H1 (cell line): Measurements from ENCODE around the gene IPO11. TPM values are rescaled to one million over a fixed set of nuclear protein-coding genes. Genes with fewer than 3 reads are reported as not detected.

Source experiments
- CTCF ChIA-PET: fragments of 300-600 bp; sonication (Branson Sonifier 250); formaldehyde crosslinking; loops from one replicate; lab custom pipeline; 2021; ENCODE audit not compliant: partially characterized antibody; lab: Charles Lee
- POLR2A ChIA-PET: fragments of 300-600 bp; sonication (Branson Sonifier 250); formaldehyde crosslinking; loops from one replicate; lab custom pipeline; 2021; ENCODE audit warnings: inconsistent platforms; ENCODE audit not compliant: partially characterized antibody; lab: Charles Lee
- DNase-seq, 2 experiments: peaks; one replicate each; pipeline versions ENCODE4 v3.0.0 to v3.0.0-alpha.2; 2010 to 2022; ENCODE audit warnings: low spot score in 2 of 2, low read depth in 1 of 2, mixed read lengths in 1 of 2
- FAIRE-seq: peaks from 2 replicates; lab custom pipeline; 2011; peaks lifted over from hg19 to GRCh38; lab: Jason Lieb, UNC
- H2AFZ ChIP-seq: 2 replicates; pipeline ENCODE4 v1.8.1; 2012; ENCODE audit warnings: low read length, inconsistent platforms
- H2AK5ac ChIP-seq: 2 replicates; pipeline ENCODE4 v1.6.1; 2013; ENCODE audit warnings: low read depth, low read length
- H2BK120ac ChIP-seq: replicated peaks from 2 replicates; pipeline ENCODE3; 2013; ENCODE audit warnings: low read depth, low read length, inconsistent platforms
- H2BK12ac ChIP-seq: 2 replicates; pipeline ENCODE4 v1.6.1; 2013; ENCODE audit warnings: low read depth, low read length
- H2BK15ac ChIP-seq: 2 replicates; pipeline ENCODE4 v1.6.1; 2013; ENCODE audit warnings: low read length
- H2BK20ac ChIP-seq: 2 replicates; pipeline ENCODE4 v1.6.1; 2013; ENCODE audit warnings: low read length
- H2BK5ac ChIP-seq: 2 replicates; pipeline ENCODE4 v1.6.1; 2013; ENCODE audit warnings: low read depth, low read length
- H3K14ac ChIP-seq: 2 replicates; pipeline ENCODE4 v1.6.1; 2013; ENCODE audit warnings: inconsistent platforms; ENCODE audit not compliant: insufficient read length
- H3K18ac ChIP-seq: 2 replicates; pipeline ENCODE4 v1.6.1; 2013; ENCODE audit warnings: low read length; ENCODE audit errors: extremely low read depth
- H3K23ac ChIP-seq: 2 replicates; pipeline ENCODE4 v1.6.1; 2013; ENCODE audit warnings: inconsistent platforms; ENCODE audit not compliant: insufficient read length
- H3K23me2 ChIP-seq: 2 replicates; pipeline ENCODE4 v1.6.1; 2013; ENCODE audit warnings: low read depth, low read length
- H3K27ac ChIP-seq: 2 replicates; pipeline ENCODE4 v1.6.1; 2011; ENCODE audit warnings: low read depth, low read length, inconsistent platforms
- H3K27me3 ChIP-seq, 4 experiments: replicated peaks in 1 of 4; 1 replicate in 1 of 4; 2 replicates in 3 of 4; pipeline versions ENCODE4 v1.6.1 to v1.8.1; 2011 to 2013; ENCODE audit warnings: low read length in 3 of 4, mild to moderate bottlenecking in 3 of 4, inconsistent platforms in 2 of 4, mixed read lengths in 2 of 4, moderate library complexity in 1 of 4; ENCODE audit not compliant: control insufficient read depth in 3 of 4, insufficient read depth in 3 of 4; ENCODE audit errors: extremely low read depth in 1 of 4
- H3K36me3 ChIP-seq, 4 experiments: 2 replicates each; pipeline versions ENCODE4 v1.6.1 to v1.8.1; 2011 to 2013; ENCODE audit warnings: mild to moderate bottlenecking in 4 of 4, low read length in 3 of 4, moderate library complexity in 2 of 4, control low read depth in 1 of 4, inconsistent platforms in 1 of 4; ENCODE audit not compliant: insufficient read depth in 4 of 4, control insufficient read depth in 2 of 4
- H3K4ac ChIP-seq: replicated peaks from 2 replicates; pipeline ENCODE3; 2013; ENCODE audit warnings: low read length, low read depth, mixed read lengths, inconsistent platforms; ENCODE audit not compliant: insufficient read length
- H3K4me1 ChIP-seq, 4 experiments: replicated peaks in 1 of 4; 1 replicate in 1 of 4; 2 replicates in 3 of 4; pipeline versions ENCODE4 v1.6.1 to v1.8.1; 2011 to 2013; ENCODE audit warnings: low read length in 3 of 4, inconsistent platforms in 2 of 4, mixed read lengths in 1 of 4; ENCODE audit not compliant: insufficient read depth in 4 of 4, control insufficient read depth in 3 of 4
- H3K4me2 ChIP-seq, 2 experiments: 2 replicates each; pipeline versions ENCODE4 v1.6.1 to v1.8.1; 2011 to 2013; ENCODE audit warnings: low read depth in 2 of 2, low read length in 2 of 2, control low read depth in 1 of 2, inconsistent platforms in 1 of 2, mild to moderate bottlenecking in 1 of 2; ENCODE audit not compliant: insufficient read depth in 1 of 2
- H3K4me3 ChIP-seq, 4 experiments: fragments of 200-600, 300-600 bp in 1 of 4; sonication (generic), shearing (Covaris generic), sonication (Bioruptor Twin) in 1 of 4; 2 replicates each; pipeline versions ENCODE4 v1.5.1 to v1.8.1; 2011 to 2016; ENCODE audit warnings: low read length in 4 of 4, low read depth in 3 of 4, control low read depth in 2 of 4, inconsistent platforms in 2 of 4, mild to moderate bottlenecking in 2 of 4, mixed read lengths in 1 of 4, moderate library complexity in 1 of 4; ENCODE audit not compliant: insufficient read depth in 2 of 4; ENCODE audit errors: extremely low read depth in 1 of 4
- H3K56ac ChIP-seq: replicated peaks from 2 replicates; pipeline ENCODE3; 2013; ENCODE audit warnings: low read depth, mild to moderate bottlenecking, mixed read lengths, low read length, inconsistent platforms; ENCODE audit not compliant: insufficient read length
- H3K79me1 ChIP-seq: 2 replicates; pipeline ENCODE4 v1.6.1; 2013; ENCODE audit warnings: low read depth, low read length, control low read depth
- H3K79me2 ChIP-seq, 2 experiments: 2 replicates each; pipeline versions ENCODE4 v1.6.1 to v1.8.1; 2012 to 2013; ENCODE audit warnings: low read length in 2 of 2, mild to moderate bottlenecking in 2 of 2, inconsistent platforms in 1 of 2; ENCODE audit not compliant: insufficient read depth in 2 of 2, control insufficient read depth in 1 of 2
- H3K9ac ChIP-seq, 4 experiments: replicated peaks in 1 of 4; 1 replicate in 1 of 4; 2 replicates in 3 of 4; pipeline versions ENCODE4 v1.6.1 to v1.8.1; 2011 to 2013; ENCODE audit warnings: low read depth in 3 of 4, low read length in 3 of 4, control low read depth in 2 of 4, mild to moderate bottlenecking in 2 of 4, moderate library complexity in 2 of 4, inconsistent platforms in 1 of 4; ENCODE audit errors: extremely low read depth in 1 of 4
- H3K9me3 ChIP-seq, 2 experiments: 2 replicates each; pipeline versions ENCODE4 v1.6.1 to v1.8.1; 2012 to 2013; ENCODE audit warnings: mild to moderate bottlenecking in 2 of 2, moderate library complexity in 2 of 2, control low read depth in 1 of 2, inconsistent platforms in 1 of 2, low read depth in 1 of 2, low read length in 1 of 2, mixed read lengths in 1 of 2; ENCODE audit not compliant: insufficient read depth in 2 of 2
- H4K20me1 ChIP-seq, 2 experiments: replicated peaks in 1 of 2; 2 replicates each; pipeline versions ENCODE3 to v1.8.1; 2011 to 2013; ENCODE audit warnings: inconsistent platforms in 2 of 2, low read length in 2 of 2, mild to moderate bottlenecking in 1 of 2; ENCODE audit not compliant: insufficient read depth in 2 of 2, control insufficient read depth in 1 of 2
- H4K5ac ChIP-seq: 2 replicates; pipeline ENCODE4 v1.6.1; 2013; ENCODE audit warnings: low read length, low read depth, mixed read lengths, inconsistent platforms; ENCODE audit not compliant: insufficient read length
- H4K8ac ChIP-seq: 2 replicates; pipeline ENCODE4 v1.8.0; 2013; ENCODE audit warnings: mild to moderate bottlenecking, moderate library complexity, low read length, inconsistent platforms; ENCODE audit not compliant: insufficient read depth; ENCODE audit errors: extremely low read depth
- H4K91ac ChIP-seq: replicated peaks from 2 replicates; pipeline ENCODE3; 2013; ENCODE audit warnings: low read length, mixed read lengths, inconsistent platforms; ENCODE audit not compliant: insufficient read length
- ATF2 ChIP-seq: IDR thresholded peaks from 2 replicates; pipeline ENCODE4 v1.6.1; 2012; ENCODE audit warnings: low read length, inconsistent platforms
- BRCA1 ChIP-seq: IDR thresholded peaks from 2 replicates; pipeline ENCODE4 v1.6.1; 2012; ENCODE audit warnings: low read depth, low read length, improper control_type of control experiment
- CEBPB ChIP-seq: IDR thresholded peaks from 2 replicates; pipeline ENCODE4 v1.6.1; 2012; ENCODE audit warnings: low read depth, low read length
- CREB1 ChIP-seq: IDR thresholded peaks from 2 replicates; pipeline ENCODE4 v1.6.1; 2012; ENCODE audit warnings: inconsistent platforms
- EZH2 ChIP-seq: fragments of 200-600 bp; sonication (generic); IDR thresholded peaks from 2 replicates; pipeline ENCODE4 v1.7.1; 2012; ENCODE audit warnings: low read depth, mild to moderate bottlenecking, moderate library complexity, low read length, inconsistent platforms; ENCODE audit not compliant: severe bottlenecking
- HDAC2 ChIP-seq, 2 experiments: fragments of 300-600 bp in 1 of 2; sonication (generic) in 1 of 2; IDR thresholded peaks; 2 replicates each; pipeline ENCODE4 v1.6.1; 2011 to 2012; ENCODE audit warnings: low read depth in 2 of 2, low read length in 2 of 2, mild to moderate bottlenecking in 2 of 2, moderate library complexity in 2 of 2, borderline replicate concordance in 1 of 2, inconsistent platforms in 1 of 2
- RXRA ChIP-seq: IDR thresholded peaks from 2 replicates; pipeline ENCODE4 v1.6.1; 2011; ENCODE audit warnings: low read depth, mild to moderate bottlenecking, low read length, moderate library complexity; ENCODE audit not compliant: insufficient read depth
- TBP ChIP-seq: IDR thresholded peaks from 2 replicates; pipeline ENCODE4 v1.6.1; 2011; ENCODE audit warnings: low read depth, low read length, improper control_type of control experiment
- polyA plus RNA-seq, 7 experiments: library from polyadenylated mRNA; depleted of rRNA in 3 of 7; stranded (reverse) in 5 of 7; unstranded in 2 of 7; fragments of >200 nt in 5 of 7; fragments of 200-250 nt in 2 of 7; gene quantifications; 1 replicate in 5 of 7; 2 replicates in 1 of 7; 4 replicates in 1 of 7; pipeline versions ENCODE4 v1.2.1 to v1.2.3, GENCODE V29; 2011 to 2013; ENCODE audit warnings: missing spikeins in 2 of 7, mixed read lengths in 2 of 7
- total RNA-seq: library from RNA; stranded (reverse); fragmentation: NEBNext Ultra II Directional; extraction: Animal tissue kit (Norgen Biotek cat#: 25700); gene quantifications from 2 replicates; pipeline ENCODE4 v1.2.1, GENCODE V29; 2021

IPO11 gene
- total and polyA plus RNA-seq, 2 of the 8 experiments (the other 6 are each of a cell fraction or from before 2014, with no cell fraction given): 23.6 to 64.4 TPM

GRCh38 chr5:62617943-62618342 lies 205.4 kb downstream of the IPO11 start:
- Histone ChIP-seq H3K4me1 (peaks cover 0 to 4% (median 3%) of the 10 kb centered on the region in 4 experiments; a peak in 4 of 7 replicates), H3K79me1 (no peaks in the 10 kb centered on the region), H4K91ac (no peak overlapping the region), H3K36me3 (no peaks in the 10 kb centered on the region; a peak in 1 of 8 replicates), H3K4ac (no peak overlapping the region), H3K56ac (no peak overlapping the region), H2BK15ac (no peak overlapping the region), H2BK20ac (no peak overlapping the region), H3K79me2 (no peaks in the 10 kb centered on the region; a peak in 1 of 4 replicates), H2BK120ac (no peak overlapping the region), H4K5ac (no peak overlapping the region), H3K9me3 (peaks cover 0 to 4% of the 10 kb centered on the region in 2 experiments; a peak in 1 of 4 replicates), H3K14ac (no peak overlapping the region), H2BK12ac (no peak overlapping the region), H2AK5ac (no peak overlapping the region), H3K9ac (no peak overlapping the region), H3K23me2 (no peaks in the 10 kb centered on the region), H3K18ac (no peak overlapping the region), H4K20me1 (no peaks in the 10 kb centered on the region), H3K27ac (no peak overlapping the region), H3K4me3 (no peak overlapping the region), H2BK5ac (no peak overlapping the region), H3K23ac (no peak overlapping the region), H3K4me2 (no peak overlapping the region), H4K8ac (no peak overlapping the region), H2AFZ (no peak overlapping the region), H3K27me3 (no peaks in the 10 kb centered on the region)
- DNase-seq (no peak), FAIRE-seq (no peak)
- ChIA-PET CTCF (no interaction called here), POLR2A (no interaction called here)
- no peak for TF ChIP-seq CREB1
- no peak for TF ChIP-seq ATF2
- TF ChIP-seq RXRA: no peak
- no peak for TF ChIP-seq HDAC2 (IDR thresholded peaks at IDR 0.05; ENCODE audit: borderline replicate concordance in 1 of 2, low read depth in 2 of 2, low read length in 2 of 2)
- no peak for TF ChIP-seq TBP
- no peak for TF ChIP-seq EZH2
- no peak for TF ChIP-seq CEBPB
- no peak for TF ChIP-seq BRCA1
